Measurements from ENCODE around the gene BRIP1.
A peak's percentile ranks its signal among the peaks of the same experiment; 100 is the strongest.
"Not testable (repeated sequence)": the region's sequence is repeated elsewhere in the genome, so short reads cannot be mapped to it uniquely, and the experiment has no call there.

BRIP1 gene

DNA sequence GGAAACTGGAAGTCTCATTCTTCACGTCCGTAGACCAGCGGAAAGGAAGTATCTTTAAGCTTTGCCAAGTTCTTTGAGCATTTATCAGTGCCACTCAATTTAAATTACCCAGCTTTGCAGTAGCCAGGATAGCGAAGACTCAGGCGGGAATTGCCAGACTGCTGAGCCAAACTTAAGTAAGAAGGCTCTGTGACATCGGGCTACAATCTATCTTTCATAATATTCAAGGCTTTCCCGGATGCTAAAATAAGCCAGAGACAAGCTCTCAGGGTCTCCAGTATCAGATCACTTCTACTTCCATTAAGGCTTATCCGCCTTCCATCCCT, 436 bp upstream of the BRIP1 start:
- no peak for DNase-seq (ENCODE audit: low read depth)

DNA sequence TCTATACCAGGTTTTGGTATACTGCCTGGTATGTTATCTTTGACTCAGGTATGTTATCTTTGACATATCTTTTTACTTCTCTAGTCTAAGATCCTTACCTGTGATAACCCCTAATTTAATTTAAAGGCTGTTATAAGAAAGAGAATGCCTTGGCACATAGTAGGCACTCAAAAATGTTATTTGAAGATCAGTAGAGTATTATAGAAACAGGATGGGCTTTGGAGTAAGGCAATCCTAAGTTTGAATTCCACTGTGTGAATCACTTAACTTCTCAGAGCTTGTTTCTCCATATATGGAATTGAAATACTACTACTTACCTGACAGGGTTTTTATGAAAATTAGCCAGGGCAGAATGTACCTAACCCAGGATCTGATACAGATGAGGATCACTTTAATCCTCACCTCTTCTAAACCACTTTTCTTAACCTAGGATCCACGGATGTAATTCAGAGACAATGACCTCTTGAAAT, 1.2 kb downstream of the BRIP1 start:
- DNase-seq (ENCODE audit: low read depth), result no peak

DNA sequence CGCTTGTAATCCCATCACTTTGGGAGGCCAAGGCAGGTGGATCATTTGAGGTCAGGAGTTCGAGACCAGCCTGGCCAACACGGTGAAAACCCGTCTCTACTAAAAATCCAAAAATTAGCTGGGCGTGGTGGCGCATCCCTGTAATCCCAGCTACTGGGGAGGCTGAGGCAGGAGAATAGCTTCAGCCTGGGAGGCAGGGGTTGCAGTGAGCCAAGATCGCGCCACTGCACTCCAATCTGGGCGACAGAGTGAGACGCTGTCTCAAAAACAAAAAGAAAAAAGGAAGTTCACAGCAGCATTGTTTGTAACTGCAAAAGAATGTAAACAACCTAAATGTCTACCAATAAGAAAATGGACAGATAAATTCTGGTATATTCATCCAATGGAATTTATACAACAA, 2.9 kb downstream of the BRIP1 start:
- DNase-seq (ENCODE audit: low read depth), result not testable (repeated sequence)

DNA sequence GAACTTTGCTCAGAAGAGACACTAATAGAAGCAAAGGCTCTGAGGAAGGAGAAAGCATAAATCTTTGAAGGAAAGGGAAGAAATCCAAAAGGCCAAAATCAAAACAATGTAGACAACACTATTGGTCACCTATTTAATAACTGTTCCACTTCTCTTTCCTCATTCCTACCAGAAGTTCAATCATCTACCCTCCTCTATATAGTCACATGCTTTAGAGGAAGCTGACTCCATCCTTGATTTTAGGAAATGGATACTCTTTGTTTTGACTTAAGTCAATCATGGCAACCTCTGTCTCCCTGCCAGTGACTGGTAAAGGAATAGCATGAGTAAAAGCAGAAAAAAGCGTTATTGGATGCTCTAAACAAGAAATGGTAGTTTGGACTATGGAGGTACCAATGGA, 7.3 kb downstream of the BRIP1 start:
- no peak for DNase-seq (ENCODE audit: low read depth)

DNA sequence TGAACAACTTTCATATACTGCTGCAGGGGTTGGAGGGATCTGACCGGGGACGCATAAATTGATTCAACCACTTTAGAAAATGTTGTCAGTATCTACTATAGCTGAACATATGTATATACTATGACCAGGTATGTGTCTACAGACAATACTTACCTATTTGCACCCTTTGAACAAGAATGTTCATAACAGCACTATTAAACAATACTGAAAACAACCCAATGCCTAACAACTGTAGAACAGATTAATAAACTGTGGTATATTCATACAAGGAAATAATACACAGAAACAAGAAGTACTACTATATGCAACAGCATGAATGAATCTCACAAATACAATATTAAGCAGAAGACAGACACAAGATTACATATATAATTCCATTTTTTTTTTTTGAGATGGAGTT, 10.5 kb downstream of the BRIP1 start:
- DNase-seq (ENCODE audit: low read depth), result no peak

DNA sequence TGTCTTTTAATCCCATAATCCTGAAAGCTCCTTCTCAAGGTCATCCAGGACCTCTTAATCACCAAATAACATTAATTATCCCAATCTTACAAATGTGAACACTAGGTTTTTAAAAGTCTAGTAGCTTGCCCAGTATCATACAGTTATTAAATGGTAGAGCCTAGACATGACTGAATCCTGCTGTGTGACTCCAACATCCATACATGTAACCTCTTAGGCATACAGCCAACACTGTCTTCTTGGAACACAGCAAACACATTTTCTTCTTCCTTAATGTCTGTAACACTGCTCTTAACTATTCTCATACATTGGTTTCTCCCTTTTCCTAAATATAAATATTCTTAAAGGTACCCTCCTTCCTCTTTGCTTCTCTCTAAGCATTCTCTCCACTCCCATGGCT, 13.7 kb downstream of the BRIP1 start:
- DNase-seq (ENCODE audit: low read depth), result no peak

DNA sequence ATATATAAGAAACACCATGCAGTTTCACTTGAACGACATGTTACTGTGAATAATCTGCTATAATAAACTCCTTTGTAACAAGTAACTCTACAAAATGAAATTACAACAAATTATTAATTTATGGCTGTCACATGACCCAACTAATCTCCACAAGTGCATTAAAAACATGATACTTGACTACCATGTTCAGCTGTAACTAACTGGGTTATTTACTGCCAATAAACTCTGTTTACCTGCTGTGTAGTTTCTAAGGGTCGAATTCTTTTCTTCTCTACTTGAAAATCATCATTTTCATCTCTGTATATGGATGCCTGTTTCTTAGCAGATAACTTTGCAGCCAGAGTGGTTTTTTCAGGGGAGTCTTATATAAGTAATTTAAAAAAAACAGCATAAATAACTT, 14.4 kb downstream of the BRIP1 start:
- no peak for DNase-seq (ENCODE audit: low read depth)

DNA sequence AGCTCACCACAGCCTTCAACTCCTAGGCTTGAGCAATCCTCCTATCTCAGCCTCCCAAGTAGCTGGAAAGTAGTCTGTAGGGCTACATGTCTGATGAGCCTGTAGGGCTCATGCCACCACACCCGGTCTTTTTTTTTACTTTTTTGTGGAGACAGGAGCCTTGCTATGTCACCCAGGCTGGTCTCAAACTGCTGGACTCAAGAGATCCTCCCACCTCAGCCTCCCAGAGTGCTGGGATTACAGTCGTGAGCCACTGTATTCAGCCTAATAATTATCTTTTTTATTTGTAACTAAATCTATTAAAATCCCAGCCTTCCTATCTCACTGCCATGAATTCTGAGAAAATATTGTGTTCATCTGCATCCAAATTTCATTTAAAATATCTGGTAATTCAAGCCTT, 15.1 kb downstream of the BRIP1 start:
- no peak for DNase-seq (ENCODE audit: low read depth)

DNA sequence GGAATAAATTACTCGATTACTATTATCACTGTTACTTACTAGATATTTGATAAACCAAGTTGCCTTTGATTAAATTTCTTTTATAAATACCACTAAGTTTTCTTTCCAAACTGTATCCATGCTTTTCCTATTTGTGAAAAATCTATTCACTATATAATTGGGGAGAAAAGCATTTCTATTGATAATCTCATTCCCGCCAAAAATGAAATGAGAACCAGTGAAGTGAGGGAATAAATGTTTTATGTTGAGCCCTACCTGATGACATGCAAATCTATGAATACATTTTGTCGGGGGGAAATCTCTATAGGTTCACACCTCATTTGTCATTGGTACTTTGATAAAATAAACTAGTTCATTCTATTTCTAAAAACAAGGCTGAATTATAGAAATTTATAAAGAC, 15.7 kb downstream of the BRIP1 start:
- DNase-seq (ENCODE audit: low read depth), result no peak

DNA sequence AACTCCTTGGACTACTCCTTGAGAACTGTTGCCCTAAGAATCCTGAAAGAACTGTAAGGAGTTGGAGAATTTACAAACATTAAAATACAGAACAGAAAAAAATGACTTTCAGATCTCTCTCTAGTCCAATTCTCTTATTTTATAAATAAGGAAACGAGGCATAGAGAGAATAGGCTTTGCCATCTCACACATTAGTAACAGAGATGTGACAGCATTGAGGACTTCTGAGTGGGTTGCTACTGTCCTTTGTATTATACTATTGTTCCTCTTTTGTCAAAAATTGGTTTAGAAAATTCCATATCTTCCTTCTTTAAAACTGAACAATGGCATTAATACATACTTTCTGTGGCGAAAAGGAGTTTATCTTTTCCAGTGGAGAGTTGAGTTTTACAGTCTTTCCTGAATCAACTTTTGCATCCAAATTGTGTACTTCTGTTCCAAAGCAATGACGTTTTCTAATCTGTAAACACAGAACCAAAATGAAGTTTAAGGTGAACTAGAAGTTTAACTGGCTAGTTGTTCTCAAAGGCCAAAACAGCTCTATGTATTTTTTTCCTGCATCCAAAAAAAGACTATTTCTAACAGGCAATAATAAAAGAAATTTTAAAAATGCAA, 16.5 kb downstream of the BRIP1 start:
- DNase-seq (ENCODE audit: low read depth), result no peak

DNA sequence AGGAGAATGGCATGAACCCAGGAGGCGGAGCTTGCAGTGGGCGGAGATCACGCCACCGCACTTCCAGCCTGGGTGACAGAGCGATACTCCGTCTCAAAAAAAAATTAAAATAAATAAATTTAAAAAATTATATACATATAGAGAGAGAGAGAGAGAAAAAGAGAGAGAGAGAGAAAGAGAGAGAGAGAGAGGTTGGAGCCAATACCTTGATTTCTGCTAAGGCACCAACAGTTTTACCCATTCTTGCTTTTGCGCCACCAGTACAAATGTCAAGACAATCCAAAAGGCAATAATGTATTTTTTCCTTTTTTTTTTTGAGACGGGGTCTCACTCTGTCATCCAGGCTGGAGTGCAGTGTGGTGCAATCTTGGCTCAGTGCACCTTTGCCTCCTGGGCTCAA, 17.2 kb downstream of the BRIP1 start:
- DNase-seq (ENCODE audit: low read depth), result no peak

DNA sequence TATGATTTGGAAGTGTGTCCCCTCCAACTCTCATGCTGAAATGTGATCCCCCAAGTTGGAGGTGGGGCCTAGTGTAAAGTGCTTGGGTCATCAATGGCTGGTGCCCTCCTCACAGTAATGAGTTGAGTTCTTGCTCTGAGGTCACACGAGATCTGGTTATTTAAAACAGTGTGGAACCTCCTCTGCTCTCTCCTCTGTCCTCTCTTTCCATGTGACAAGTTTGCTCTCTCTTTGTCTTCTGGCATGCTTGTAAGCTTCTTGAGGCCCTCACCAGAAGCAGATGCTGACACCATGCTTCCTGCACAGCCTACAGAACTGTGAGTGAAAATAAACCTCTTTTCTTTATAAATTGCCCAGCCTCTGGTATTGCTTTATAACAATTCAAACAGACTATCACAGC, 19.9 kb downstream of the BRIP1 start:
- DNase-seq (ENCODE audit: low read depth), result no peak

DNA sequence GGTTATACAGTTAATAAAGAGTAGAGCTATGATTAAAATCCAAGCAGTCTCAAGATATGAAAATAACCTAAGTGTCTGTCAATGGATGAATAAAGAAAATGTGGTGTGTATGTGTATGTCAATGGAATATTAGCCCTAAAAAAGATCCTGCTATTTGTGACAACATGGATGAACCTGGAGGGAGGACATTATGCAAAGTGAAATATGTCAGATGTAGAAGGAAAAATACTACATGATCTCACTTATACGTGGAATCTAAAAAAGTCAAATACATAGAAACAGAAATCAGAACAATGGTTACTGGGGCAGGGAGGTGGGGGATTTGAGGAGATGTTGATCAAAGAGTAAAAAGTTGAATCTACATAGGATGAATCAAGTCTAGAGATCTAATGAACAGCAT, 20.4 kb downstream of the BRIP1 start:
- no peak for DNase-seq (ENCODE audit: low read depth)

DNA sequence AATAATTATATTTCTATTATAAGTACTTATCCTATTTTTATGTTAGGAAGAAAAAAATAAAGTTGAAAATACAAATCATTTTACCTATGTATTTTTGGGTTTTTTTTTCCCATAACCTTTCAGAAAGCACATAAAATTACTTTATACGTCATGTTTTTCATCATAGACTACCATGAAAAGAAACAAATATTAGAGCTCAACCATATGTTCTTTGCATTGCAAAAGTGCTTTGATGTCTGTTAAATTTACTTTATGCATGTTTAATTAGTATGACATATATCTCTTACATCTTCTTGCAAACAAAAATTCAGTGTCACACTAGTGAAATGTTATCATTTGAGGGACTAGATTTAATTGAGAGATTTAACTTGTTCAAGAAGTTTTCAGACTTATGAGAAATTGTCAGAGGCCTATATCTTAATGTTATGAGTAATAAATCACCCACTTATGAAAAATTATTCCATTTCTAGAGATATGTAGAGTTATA, 24.0 kb downstream of the BRIP1 start:
- DNase-seq (ENCODE audit: low read depth), result no peak

DNA sequence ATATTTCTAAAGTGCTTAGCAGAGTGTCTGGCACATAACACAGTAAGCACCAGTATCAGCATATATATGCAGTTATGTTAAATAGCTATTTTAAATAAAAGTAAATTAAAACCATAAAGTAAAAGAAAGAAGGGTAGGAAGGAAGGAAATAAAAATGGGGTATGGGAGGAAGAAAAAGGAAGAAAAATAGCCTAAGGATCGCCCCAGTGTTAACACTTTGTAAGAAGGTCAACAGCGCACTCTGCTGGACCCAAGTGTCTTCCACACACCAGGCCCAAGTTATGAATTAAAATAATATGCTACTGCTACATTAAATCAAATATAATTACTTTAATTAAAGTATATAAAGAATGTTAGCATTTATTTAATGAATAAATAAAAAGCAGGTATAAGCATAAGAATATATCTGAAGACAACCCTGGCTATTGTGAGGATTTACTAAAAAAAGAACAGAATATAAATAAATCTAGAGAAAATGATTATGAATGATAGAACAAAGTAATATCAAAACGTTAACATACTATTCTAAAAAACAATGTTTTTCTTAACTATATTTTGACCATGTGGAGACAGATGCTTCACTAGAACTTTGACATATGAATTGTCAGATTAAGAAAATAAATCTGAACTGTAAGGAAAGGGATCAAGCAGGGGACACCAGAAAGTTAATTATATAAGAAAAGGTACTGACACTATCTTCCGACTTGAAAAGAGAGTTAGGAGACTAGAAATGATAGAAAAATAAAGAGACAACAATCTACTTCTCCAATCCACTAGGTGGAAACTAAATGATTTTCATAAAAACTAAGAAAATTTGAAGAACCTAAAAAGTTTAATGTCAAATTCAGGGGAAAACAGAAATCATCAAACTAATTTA, 25.9 kb downstream of the BRIP1 start:
- DNase-seq (ENCODE audit: low read depth), result peak; percentile 34

DNA sequence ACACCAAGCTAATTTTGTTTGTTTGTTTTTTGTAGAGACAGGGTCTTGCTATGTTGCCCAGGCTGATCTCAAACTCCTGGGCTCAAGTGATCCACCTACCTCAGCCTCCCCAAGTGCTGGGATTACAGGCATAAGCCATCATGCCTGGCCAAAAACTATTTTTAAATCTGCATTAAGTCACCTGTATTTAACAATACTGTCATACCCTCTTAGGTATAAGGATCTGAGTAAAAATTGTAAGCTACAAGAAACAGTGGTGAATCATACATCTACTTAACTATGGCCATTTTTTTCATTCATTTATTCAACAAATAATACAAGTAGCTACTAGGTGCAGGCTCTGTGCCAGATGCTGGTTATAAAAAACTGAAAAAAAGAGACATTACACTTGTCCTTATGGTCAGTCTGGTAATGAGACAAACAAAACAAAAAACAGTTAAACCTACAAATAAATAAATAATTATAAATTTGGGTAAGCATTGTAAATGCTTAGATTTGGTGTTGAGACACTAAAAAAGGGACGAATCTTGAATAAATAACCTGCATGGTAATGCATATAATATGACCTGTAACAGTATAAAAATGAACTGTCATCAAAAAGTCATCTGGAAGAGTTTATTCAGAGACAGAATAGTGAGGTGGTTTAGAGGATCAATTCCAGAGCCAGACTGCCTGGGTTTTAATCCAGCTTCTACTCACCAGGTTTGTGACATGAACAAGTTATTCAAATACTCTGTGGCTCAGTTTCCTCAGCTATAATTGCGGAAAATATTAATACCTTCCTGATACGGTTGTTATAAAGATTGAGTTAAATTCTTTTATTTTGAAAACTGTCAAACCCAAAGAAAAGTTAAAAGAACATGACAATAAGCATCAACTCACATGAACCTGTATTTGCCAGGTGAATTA, 26.8 kb downstream of the BRIP1 start:
- no peak for DNase-seq (ENCODE audit: low read depth)

DNA sequence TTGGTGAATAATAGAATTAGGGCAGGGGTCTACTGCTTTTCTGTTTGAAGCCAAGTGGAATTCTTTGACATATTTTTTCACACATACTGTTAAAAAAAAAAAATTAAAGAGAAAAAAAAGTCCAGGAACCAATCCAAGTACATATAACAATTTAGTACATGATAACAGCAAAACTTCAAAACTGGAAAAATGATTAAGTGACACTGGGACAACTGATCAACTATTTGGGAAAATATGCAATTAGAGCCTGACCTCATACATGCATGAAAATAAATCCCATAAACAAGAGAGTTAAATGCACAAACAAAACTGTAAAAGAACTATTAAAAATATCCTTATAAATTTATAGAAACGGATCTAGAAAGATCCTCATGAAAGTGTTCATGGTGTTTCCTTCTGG, 27.7 kb downstream of the BRIP1 start:
- DNase-seq (ENCODE audit: low read depth), result no peak

DNA sequence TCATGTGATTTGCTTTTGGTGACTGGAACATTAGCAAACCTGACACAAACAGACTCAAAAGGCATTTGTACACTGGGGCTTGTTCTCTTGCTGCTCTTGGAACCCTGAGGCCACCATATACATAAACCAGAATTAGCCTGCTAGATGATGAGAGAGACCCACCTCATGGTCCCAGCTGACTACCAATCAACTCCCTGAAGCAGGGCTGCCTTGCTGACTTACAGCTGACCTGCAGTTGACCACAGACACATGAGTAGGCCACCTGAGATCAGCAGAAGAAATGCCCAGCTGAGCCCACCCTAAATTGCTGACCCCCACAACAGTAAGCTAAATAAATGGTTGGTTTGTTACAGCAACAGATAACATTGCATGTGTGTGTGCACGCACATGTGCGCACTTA, 28.7 kb downstream of the BRIP1 start:
- no peak for DNase-seq (ENCODE audit: low read depth)

DNA sequence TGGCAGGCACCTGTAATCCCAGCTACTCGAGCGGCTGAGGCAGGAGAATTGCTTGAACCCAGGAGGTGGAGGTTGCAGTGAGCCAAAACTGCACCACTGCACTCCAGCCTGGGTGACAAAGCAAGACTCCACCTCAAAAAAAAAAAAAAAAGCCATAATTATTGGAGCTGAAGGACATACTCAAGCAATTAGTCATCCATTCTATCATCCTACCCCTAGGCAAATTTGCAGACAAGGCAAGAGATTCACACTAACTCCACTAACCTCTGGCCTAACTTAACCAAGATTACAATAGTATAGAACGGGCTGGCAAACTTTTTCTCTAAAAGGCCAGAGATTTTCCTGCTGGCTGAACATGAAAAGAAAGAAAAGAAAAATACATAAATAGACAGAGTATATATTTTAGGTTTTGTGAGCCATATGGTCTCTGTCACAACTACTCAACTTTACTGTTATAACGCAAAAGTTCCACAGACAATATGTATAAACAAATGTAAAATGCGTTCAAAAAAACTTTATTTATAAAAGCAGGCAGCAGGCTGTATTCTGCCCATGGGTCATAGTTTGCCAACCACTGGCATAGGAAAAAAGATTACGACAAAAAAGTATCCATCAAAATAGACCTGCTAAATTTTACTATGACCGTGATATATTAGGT, 29.7 kb downstream of the BRIP1 start:
- DNase-seq (ENCODE audit: low read depth), result peak; percentile 57

DNA sequence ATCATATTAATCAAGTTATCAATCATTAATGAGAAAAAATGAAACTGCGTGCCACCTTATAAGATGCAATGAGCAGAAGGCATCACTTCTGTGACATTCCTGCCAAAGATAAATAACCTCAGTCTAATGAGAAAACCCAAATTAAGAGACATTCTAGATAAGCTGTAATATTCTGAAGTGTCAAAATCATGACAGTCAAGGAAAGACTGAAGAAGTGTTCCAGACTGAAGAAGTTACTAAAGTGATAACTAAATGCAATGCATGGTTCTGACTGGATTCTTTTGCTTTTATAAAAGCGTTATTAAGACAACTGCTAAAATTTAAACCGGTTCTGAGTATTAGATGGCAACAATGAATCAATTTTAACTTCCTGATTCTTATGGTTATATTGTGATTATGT, 30.9 kb downstream of the BRIP1 start:
- DNase-seq (ENCODE audit: low read depth), result no peak

DNA sequence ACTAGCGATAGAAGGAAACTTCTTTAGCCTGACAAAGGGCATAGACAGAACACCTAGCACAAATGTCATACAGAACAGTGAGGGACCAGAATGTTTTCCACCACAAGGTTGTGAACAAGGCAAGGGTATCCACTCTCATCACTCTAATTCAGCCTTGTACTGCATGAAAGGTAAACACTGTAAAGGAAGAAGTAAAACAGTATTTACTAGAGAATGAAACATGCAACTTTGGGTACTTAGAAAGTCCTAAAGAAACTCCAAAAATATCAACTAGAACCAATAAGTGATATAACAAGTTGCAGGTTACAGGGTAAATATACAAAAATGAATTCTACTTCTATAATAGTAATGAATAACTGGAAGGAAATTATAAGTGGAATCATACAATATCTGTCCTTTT, 32.2 kb downstream of the BRIP1 start:
- no peak for DNase-seq (ENCODE audit: low read depth)

DNA sequence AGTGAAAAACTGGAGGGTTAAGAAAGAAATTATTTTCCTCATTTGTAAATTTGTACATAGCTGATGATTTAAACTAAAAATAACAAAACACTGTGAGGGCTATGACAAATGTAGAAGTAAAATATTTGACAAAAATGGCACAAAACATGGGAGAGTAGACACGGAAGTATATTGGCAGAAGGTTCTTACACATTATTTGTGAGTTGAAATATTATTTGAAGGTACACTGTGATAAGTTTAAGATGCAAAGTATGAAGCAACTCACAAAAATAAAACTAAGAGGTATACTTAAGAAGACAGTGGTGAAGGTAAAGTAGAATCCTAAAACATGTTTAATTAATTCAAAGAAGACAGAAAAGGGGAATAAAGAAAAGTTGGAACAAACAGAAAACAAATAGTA, 34.6 kb downstream of the BRIP1 start:
- no peak for DNase-seq (ENCODE audit: low read depth)

Measured in non-pigmented ciliary epithelial cell (primary cell).